Stimulated activated CD4-positive, alpha-beta T cell treated with anti-CD3 and anti-CD28 coated beads, TNF-alpha, amount 100 ng/mL, for 4 hours (primary cell): ENCODE results near the gene B4GALT6.
"Not testable (repeated sequence)": the region's sequence is repeated elsewhere in the genome, so short reads cannot be mapped to it uniquely, and the experiment has no call there.

Experiments
- DNase-seq, 3 experiments: peaks; one replicate each; pipeline ENCODE4 v3.0.0-alpha.2; 2020; ENCODE audit warnings: low read depth in 3 of 3

The B4GALT6 gene, protein sequence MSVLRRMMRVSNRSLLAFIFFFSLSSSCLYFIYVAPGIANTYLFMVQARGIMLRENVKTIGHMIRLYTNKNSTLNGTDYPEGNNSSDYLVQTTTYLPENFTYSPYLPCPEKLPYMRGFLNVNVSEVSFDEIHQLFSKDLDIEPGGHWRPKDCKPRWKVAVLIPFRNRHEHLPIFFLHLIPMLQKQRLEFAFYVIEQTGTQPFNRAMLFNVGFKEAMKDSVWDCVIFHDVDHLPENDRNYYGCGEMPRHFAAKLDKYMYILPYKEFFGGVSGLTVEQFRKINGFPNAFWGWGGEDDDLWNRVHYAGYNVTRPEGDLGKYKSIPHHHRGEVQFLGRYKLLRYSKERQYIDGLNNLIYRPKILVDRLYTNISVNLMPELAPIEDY

GRCh38 chr18:31684279-31685096 is at the start of gene B4GALT6:
Gene B4GALT6, minus strand, starts transcription at chr18:31684581. Its CDS starts 155 bp downstream, at chr18:31684426.
- DNase-seq = no peak

DNA sequence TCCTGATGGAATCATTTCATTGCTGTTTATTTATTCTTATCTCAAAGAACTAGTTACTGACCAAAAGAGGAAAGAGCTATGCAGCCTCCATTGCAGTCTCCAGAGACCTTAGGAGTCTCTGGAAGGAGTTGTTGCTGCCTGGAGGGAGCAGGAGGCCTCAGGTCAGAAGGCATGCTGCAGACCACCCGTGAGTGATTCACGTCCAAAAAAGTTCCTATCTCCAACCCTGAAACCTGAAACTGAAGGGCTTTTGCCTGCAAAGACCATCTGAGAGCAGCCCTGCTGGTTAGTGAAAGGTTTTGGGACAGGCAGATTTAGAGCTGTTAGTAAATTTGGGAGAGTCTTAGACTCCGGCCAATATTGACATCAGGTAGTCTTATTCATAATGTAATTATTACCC is 47.2 kb upstream of the B4GALT6 start:
- no peak for DNase-seq

DNA sequence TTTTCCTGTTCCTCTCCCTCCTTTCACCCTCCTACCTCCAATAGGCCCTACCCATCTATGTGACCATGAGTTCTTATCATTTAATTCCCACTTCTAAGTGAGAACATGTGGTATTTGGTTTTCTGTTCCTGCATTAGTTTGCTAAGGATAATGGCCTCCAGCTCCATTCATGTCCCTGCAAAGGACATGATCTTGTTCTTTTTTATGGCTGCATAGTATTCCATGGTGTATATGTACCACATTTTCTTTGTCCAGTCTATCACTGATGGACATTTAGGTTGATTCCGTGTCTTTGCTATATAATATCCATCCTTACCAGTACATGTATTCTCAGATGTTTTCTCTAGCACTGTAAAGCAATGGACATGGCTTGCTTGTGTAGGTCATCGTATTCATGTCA is 44.8 kb upstream of the B4GALT6 start:
- DNase-seq = not testable (repeated sequence)

- no peak for DNase-seq
Observed at GRCh38 chr18:31723990-31724711, 39.8 kb upstream of the B4GALT6 start.

GRCh38 chr18:31723639-31723989 is 39.2 kb upstream of the B4GALT6 start:
- DNase-seq = no peak

- DNase-seq = peak; percentile 33 to 54 (median 46)
Observed at GRCh38 chr18:31722369-31722957, 38.1 kb upstream of the B4GALT6 start.

GRCh38 chr18:31721601-31722000 is 37.2 kb upstream of the B4GALT6 start:
- no peak for DNase-seq

DNA sequence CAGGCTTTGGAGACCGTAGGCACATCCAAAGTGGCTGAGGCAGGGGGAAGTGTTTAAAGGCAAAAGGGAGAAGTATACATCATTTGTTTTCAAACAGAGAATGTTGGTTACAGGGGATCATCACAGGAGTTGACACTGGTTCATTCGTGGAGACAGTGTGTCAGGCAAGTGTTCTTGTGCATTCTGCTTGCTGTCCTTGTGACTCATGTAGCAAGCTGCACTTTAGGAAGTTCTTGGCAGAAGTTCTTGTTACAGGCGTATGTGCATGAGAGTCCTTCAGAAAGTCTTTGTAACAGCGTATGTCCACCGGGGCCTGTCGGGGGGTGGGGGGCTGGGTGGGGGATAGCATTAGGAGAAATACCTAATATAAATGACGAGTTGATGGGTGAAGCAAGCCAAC is 36.5 kb upstream of the B4GALT6 start:
- no peak for DNase-seq

DNA sequence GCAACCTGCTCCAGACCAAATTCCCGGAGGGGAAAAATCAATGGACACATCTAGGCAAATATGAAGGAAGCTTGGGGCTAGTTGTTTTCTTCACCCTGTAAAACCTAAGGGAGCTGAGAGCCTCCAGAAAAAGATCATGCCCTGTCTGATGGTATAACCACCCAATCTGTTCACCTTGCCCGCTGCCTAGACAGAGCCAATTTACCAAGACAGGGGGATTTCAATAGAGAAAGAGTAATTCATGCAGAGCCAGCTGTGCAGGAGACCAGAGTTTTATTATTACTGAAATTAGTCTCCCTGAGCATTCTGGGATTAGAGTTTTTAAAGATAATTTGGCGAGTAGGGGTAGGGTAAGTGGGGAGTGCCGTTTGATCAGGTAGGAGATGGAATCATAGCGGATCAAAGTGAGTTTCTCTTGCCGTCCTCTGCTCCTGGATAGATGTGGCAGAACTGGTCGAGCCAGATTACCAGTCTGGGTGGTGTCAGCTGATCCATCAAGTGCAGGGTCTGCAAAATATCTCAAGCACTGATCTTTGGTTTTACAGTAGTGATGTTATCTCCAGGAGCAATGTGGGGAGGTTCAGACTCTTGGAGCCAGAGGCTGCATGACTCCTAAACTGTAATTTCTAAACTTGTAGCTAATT is 35.1 kb upstream of the B4GALT6 start:
- no peak for DNase-seq

DNA sequence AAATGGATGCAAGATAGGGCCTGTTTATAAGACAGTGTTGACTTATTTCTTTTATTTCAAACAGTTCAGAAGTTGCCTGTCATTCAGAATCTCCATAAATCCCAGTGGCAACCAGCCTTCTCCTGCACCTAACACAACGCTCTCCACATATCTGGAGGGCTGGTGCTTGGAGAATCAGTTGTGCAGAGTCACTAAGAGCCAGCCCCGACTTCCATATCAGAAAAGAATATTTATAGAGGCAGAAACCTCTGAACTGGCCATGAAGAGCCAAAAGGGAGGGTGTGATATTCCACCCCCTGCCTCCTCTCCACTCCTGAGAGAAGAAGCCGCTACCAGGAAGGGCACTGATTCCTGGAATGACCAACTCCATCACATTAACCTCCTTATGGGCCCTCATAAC is 34.0 kb upstream of the B4GALT6 start:
- no peak for DNase-seq

DNA sequence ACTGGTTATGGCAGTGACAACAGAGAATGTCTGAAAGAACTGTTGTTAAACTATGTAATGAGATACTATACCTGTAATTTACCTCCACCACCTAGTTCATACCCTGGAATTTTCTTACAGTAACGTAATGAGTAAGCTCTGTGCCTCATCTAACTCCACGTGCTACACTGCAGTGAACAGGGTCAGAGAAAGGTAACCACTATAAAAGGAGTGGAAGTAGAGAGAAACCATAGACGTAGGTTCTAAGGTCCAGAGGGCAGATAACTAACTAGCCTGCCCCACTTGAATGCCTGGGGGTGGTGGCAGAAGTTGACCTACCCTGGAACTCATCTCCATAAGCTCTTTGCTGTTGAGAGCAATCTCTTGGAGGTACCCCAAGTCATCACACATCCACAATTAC is 32.0 kb upstream of the B4GALT6 start:
- DNase-seq = no peak

GRCh38 chr18:31711365-31712172 is 27.2 kb upstream of the B4GALT6 start:
- DNase-seq = no peak

GRCh38 chr18:31710826-31711225 is 26.4 kb upstream of the B4GALT6 start:
- DNase-seq = no peak

- DNase-seq = no peak
Observed at GRCh38 chr18:31707815-31708214, 23.4 kb upstream of the B4GALT6 start.

DNA sequence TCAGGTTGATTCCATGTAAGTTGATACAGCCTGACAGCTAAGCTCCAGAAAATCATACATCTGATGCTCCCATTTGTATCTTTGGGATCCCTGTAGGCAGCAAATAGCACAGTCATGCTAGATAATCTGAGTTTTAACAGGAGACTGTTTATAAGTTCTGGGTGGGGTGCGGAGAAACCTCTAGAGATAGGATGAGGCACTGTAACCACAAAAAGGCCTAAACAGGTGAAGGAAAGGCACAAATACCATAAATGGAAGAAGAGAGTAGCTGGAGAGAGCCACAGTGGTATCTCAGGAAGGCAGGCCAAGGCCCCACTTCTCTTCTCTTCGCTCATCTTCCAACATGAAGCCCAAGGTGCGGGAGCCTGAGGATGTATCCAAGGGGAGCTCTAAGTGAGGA is 18.1 kb upstream of the B4GALT6 start:
- DNase-seq = no peak

DNA sequence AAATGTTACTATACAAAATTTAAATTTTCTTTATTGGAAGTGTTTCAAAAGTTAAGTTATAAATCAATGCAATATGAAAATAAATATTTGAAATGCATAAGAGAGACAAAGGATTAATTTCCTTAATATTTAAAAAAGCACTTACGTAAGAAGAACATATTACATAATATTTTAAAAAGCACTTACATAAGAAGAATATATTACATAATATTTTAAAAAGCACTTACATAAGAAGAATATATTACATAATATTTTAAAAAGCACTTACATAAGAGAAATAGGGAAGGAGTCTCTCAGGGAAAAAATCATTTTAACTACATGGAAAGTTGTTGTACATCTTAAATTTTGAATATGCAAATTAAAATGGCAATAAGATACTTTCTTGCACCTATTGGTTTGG is 17.4 kb upstream of the B4GALT6 start:
- DNase-seq = no peak

DNA sequence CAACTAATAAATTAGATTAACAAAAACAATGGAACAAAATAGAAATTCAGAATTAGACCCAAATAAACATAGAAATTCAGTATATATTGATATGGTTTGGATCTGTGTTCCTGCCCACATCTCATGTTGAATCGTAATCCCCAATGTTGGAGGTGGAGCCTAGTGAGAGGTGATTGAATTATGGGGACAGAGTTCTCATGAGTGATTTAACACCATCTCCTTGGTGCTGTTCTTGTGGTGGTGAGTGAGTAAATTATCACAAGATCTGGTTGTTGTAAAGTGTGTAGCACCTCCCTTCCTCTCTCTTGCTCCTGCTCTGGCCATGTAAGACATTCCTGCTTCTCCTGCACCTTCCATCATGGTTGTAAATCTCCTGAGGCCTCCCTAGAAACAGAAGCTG is 16.6 kb upstream of the B4GALT6 start:
- no peak for DNase-seq

- DNase-seq = no peak
Observed at GRCh38 chr18:31697351-31698298, 13.2 kb upstream of the B4GALT6 start.

- no peak for DNase-seq
Observed at GRCh38 chr18:31695989-31696388, 11.6 kb upstream of the B4GALT6 start.

GRCh38 chr18:31694297-31694696 is 9.9 kb upstream of the B4GALT6 start:
- no peak for DNase-seq
